ENCODE data around the gene SOX9.

SOX9 gene

DNA sequence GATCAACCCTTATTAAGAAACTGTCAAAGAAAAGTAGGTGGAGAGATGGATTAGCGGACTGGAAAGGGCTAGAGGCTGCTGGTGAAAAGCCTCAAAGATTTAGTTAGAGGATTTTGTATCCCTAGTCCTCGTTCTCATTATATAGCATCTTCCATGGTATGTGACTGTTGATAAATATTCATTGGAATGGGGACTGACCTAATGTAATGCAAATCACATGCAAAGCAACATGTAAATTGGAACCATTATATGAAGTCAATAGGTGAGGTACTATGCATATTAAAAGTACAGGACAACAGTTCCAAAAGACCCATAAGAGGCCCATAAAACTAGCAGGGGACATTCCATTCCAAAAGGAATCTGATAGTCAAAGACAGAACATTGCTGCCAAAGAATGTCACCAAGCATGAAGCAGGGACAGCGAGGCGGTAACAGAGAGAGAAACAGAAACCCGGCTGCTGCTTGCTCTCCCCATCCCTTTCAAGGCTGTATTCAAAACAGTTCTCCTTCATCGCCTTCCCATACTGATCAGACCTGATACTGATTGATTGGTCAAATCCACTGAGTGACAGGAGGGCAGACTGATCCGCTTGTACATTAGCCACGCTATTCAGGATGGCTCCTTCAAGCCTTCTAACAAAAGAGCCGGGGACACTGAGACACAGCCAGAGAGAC lies 44.5 kb downstream of the SOX9 start:
- H2AFZ ChIP-seq (ENCODE audit: low read depth, low read length, severe bottlenecking): no peak overlapping the region
- H3K9me2 ChIP-seq (replicated peaks; ENCODE audit: insufficient read depth, low read length): no peaks in the 10 kb centered on the region
- TF ChIP-seq CTCF (IDR thresholded peaks at IDR 0.05; ENCODE audit: insufficient read depth, low read length, poor library complexity, severe bottlenecking) (no peak), EZH2phosphoT487 (conservative IDR thresholded peaks at IDR 0.05; ENCODE audit: low read length) (no peak)
- H3K79me2 ChIP-seq (ENCODE audit: insufficient read depth, low read length): no peaks in the 10 kb centered on the region
- no peaks in the 10 kb centered on the region for H3K36me3 ChIP-seq (ENCODE audit: low read length)
- H3K9ac ChIP-seq (ENCODE audit: low read length): no peak overlapping the region
- H3K27ac ChIP-seq (ENCODE audit: low read depth, low read length): no peak overlapping the region
- no peak overlapping the region for H3K4me3 ChIP-seq (ENCODE audit: insufficient read depth, low read length, poor library complexity, severe bottlenecking)
- no peaks in the 10 kb centered on the region for H3K9me3 ChIP-seq (ENCODE audit: insufficient read depth, low read length)
- H3F3A ChIP-seq (ENCODE audit: insufficient read depth): no peaks in the 10 kb centered on the region
- H3K4me2 ChIP-seq (ENCODE audit: low read depth, low read length, poor library complexity, severe bottlenecking): no peak overlapping the region
- no peaks in the 10 kb centered on the region for H4K20me1 ChIP-seq (ENCODE audit: low read depth, low read length)
- no peaks in the 10 kb centered on the region for H3K27me3 ChIP-seq (ENCODE audit: low read length)

DNA sequence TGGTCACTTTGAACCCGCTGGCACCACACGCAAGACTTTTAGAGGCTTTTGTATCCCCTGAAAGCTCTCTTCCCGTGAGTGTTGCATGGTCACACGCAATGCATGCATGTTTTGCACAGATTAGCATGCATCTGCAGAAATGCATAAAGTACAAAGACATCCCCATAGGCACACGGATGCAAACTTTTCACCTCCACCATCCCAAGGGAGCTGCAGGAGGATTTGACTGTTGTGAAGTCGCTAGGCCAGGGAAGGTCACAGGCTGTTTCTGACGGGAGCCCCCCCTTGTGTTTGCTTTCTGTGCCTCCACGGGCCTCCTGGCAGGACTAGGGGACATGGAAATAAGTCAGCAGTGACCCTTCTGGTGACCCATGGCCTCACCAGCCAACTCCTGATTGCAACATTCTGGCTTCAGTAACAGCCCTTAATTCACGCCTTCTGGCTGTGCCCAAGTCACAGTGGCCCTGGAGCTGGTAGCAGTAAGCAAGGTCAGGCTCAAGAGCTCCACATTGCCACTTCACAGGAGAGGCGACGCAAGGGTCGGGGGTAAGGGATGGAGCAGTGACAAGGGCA lies 45.1 kb downstream of the SOX9 start:
- no peak overlapping the region for H3K4me3 ChIP-seq (ENCODE audit: insufficient read depth, low read length, poor library complexity, severe bottlenecking)
- no peaks in the 10 kb centered on the region for H4K20me1 ChIP-seq (ENCODE audit: low read depth, low read length)
- H3F3A ChIP-seq (ENCODE audit: insufficient read depth): no peaks in the 10 kb centered on the region
- H3K36me3 ChIP-seq (ENCODE audit: low read length): no peaks in the 10 kb centered on the region
- H3K4me2 ChIP-seq (ENCODE audit: low read depth, low read length, poor library complexity, severe bottlenecking): no peak overlapping the region
- H3K27ac ChIP-seq (ENCODE audit: low read depth, low read length): no peak overlapping the region
- no peaks in the 10 kb centered on the region for H3K9me2 ChIP-seq (replicated peaks; ENCODE audit: insufficient read depth, low read length)
- H2AFZ ChIP-seq (ENCODE audit: low read depth, low read length, severe bottlenecking): no peak overlapping the region
- TF ChIP-seq CTCF (IDR thresholded peaks at IDR 0.05; ENCODE audit: insufficient read depth, low read length, poor library complexity, severe bottlenecking): no peak
- H3K9ac ChIP-seq (ENCODE audit: low read length): no peak overlapping the region
- no peaks in the 10 kb centered on the region for H3K9me3 ChIP-seq (ENCODE audit: insufficient read depth, low read length)
- no peaks in the 10 kb centered on the region for H3K27me3 ChIP-seq (ENCODE audit: low read length)
- no peaks in the 10 kb centered on the region for H3K79me2 ChIP-seq (ENCODE audit: insufficient read depth, low read length)

GRCh38 chr17:72167593-72167992 lies 46.8 kb downstream of the SOX9 start:
- no peaks in the 10 kb centered on the region for H3F3A ChIP-seq (ENCODE audit: insufficient read depth)
- no peaks in the 10 kb centered on the region for H3K27me3 ChIP-seq (ENCODE audit: low read length)
- no peaks in the 10 kb centered on the region for H3K36me3 ChIP-seq (ENCODE audit: low read length)
- no peak for TF ChIP-seq CTCF (IDR thresholded peaks at IDR 0.05; ENCODE audit: insufficient read depth, low read length, poor library complexity, severe bottlenecking)
- no peak for TF ChIP-seq EZH2phosphoT487 (conservative IDR thresholded peaks at IDR 0.05; ENCODE audit: low read length)
- H3K9me3 ChIP-seq (ENCODE audit: insufficient read depth, low read length): no peaks in the 10 kb centered on the region
- H3K27ac ChIP-seq (ENCODE audit: low read depth, low read length): no peak overlapping the region
- H3K9ac ChIP-seq (ENCODE audit: low read length): no peak overlapping the region
- no peaks in the 10 kb centered on the region for H3K79me2 ChIP-seq (ENCODE audit: insufficient read depth, low read length)
- H3K9me2 ChIP-seq (replicated peaks; ENCODE audit: insufficient read depth, low read length): no peaks in the 10 kb centered on the region
- H3K4me2 ChIP-seq (ENCODE audit: low read depth, low read length, poor library complexity, severe bottlenecking): no peak overlapping the region
- no peaks in the 10 kb centered on the region for H4K20me1 ChIP-seq (ENCODE audit: low read depth, low read length)
- no peak overlapping the region for H2AFZ ChIP-seq (ENCODE audit: low read depth, low read length, severe bottlenecking)
- H3K4me3 ChIP-seq (ENCODE audit: insufficient read depth, low read length, poor library complexity, severe bottlenecking): no peak overlapping the region
